GM18519 (cell line): ENCODE data around the gene UEVLD.
"Not testable (repeated sequence)": the region's sequence is repeated elsewhere in the genome, so short reads cannot be mapped to it uniquely, and the experiment has no call there.

Experiments
- ATAC-seq: cut with Tn5 transposase; IDR thresholded peaks from one replicate; pipeline ENCODE4 v1.9.1; 2021; ENCODE audit warnings: mild to moderate bottlenecking, moderate library complexity; ENCODE audit not compliant: unreplicated experiment, low FRiP score

The UEVLD gene

DNA sequence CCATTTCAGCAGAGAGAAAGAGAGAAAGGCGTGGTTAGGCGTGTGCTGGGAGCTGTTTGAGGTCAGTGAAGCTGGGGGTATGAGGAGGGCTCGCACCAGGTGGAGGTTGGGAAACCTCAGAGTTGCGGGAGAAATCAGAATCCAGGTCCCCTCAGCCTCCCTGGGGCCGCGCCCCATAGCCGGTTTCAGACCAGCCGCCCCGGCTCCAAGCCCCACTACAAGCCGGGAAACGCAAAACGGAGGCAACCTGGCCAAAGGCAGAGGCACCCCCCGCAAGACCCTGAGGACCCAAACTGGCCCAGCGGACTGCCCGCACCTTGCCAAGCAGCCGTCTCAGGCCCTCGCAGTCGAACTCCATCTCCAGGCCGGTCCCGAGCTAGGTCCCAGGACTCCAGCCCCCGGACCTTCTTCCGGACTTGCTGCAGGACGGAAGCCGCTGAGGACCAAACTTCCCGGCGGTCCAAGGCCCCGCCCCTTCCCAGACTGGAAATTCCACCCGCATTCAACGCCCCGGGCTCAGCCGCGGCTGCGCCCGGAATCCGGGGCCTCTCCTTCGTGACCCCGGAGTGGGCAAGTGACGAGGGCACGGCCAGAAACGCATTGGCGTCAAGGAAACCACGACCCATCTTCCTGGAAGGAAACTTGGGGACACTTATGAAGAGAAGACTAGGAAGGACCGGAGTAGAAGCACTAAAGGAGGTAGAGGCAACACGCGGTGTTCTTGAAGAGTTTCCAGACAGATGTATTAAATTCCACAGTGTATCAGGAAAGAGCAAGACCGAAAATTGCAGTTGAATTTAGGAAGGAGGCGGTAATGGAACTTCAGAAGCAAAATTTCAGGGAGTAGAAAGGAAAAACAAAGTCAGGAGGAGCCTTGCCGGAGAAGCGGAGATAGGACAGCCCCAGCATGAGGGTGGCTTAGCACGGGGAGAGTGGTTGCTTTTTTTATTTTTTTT, at the start of gene UEVLD:
Gene UEVLD, minus strand, starts transcription at position 438 of the 956 bp plus-strand sequence. Its CDS starts 80 bp downstream, at position 358.
- no peak for ATAC-seq

DNA sequence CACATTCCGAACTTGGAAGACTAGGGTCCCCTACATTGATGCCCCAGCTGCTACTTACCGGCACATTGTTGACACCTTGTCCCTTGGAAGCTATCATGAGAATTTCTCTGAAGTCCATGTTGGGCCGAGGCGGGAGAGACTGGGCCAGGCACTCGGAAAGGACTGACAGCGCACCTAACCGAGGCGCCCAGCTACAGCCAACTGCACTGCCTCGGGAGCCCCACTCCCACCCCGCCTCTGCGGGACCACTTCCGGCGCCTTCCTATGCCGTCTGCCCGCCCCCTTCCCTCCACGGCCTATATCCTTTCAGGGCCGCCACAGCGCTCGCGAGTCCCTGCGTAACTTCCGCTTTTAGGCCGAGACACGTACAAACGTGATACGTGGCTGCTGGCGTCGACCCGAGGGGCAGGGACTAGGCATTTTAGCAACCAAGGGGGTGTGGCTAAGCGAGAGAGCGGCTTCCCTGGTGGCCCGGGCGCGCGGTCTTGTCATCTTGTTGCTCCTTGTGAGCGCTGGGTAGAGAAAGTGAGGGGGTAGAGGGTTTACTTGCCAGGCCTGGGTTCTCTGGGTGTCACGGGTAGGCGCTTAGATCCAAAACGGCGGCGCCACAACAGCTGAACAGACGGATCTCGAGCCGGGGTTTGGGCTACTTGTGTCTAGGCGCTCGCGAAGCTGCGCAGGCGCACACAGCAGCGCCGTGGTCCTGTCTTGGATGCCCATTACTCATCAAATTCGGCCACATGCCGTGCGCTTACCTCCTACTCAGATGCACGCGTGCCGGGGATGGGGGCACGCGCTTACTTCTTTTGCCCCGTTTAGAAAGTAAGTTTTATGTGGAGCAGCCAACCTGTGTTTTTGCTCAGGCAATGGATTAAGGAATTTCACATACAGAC, 45.9 kb upstream of the UEVLD start, which contains the start of gene SPTY2D1:
Gene SPTY2D1, minus strand, starts transcription at position 203 of the 893 bp plus-strand sequence. Its CDS starts 85 bp downstream, at position 118.
- ATAC-seq: peak; percentile 93

DNA sequence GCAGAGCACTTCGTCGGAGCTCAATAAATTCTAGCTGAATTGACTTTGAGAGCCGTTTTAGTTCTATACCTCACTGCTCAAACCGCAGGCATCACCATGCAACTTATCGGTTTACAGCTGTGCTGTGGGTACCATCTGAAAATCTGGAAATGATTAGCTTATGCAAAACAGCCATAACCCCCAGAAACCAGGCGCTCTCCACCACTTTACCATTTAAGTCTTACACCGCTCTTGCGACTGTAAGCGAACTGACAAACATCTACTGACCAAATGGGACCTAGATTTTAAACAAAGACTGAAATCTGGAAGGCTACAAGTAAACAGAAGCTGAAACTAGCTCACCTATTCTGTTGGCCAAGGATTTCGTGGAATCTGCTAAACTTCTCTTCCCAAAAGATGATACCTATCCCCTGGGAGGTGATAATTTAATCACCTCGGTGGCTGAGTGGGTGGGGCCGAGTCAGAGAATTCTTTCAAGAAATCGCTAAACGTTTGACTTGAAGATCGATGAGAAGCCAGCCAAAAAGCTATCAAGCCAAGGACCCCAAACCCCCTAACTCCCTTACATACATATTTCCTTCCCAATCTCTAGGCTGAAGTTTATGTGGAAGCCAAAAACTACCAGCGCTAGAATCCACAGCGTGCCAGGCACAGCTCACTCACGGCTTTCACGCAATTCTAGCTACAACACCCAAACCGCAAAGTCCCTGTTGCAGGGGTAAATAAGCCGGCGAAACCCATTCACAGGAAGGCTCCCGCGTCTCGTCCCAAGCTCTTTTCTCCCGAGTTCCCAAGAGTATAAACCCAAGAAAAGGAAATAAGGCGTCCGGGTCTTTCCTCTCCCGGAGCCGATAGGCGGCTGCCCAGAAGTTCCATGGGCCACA, 45.0 kb upstream of the UEVLD start:
- ATAC-seq: peak; percentile 47

- ATAC-seq: no peak
Measured at GRCh38 chr11:18632841-18633240, 44.3 kb upstream of the UEVLD start.

- no peak for ATAC-seq
Measured at GRCh38 chr11:18624161-18624560, 35.6 kb upstream of the UEVLD start.

DNA sequence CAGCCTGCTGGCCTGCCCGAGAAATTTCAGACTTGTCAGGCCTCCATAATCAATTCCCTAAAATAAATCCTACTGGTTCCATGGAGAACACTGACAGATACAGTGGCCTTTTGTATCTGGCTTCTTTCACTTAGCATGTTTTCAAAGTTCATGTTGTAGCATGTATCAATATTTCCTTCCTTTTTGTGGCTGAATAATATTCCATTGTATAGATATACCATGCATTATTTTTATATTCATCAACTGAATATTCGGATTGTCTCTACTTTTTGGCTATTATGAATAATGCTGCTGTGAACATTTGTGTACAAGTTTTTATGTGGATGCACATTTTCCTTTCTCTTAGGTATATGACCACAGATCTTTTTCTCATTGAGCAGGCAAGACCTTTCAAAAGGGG, 35.2 kb upstream of the UEVLD start:
- ATAC-seq: no peak

GRCh38 chr11:18618342-18619025, 29.9 kb upstream of the UEVLD start:
- ATAC-seq: no peak

GRCh38 chr11:18617688-18618341, 29.3 kb upstream of the UEVLD start:
- ATAC-seq: no peak

DNA sequence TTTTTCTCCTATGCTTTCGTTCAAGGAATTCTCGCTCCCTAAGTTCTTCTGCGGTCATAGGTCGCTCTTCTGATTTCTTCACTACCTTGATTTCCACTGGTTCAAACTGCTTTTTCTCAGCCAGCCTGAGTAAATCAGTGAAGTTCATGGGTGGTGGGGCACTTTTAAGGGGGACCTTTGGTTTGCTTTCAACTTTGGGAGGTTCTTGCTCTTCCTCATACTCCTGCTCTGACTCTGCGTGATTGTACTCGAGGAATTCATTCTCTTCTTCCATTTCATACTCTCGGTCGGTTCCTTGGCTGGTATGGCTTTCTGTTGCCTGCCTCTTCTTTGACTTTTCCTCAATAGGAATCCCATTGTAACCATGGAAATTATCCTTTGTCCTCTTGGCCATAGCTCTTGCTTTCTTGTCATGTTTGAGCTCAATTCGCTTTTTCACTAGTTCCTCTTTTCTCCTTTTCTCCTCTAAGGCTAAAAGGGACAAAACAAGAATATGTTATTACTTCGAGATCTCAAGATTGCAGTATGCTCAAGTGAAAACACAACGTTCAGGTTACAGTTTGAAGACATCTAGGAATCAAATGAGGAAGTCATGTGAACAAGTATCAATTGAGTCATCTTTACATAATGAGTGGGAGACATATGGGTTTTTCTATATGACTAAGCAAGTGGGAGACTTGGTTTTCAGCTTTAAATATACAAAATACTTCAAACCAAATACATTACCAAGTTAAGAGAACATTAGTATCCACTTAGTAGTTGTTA, 27.3 kb upstream of the UEVLD start:
- peak; percentile 99 for ATAC-seq

- ATAC-seq: no peak
Measured at GRCh38 chr11:18614667-18615066, 26.1 kb upstream of the UEVLD start.

DNA sequence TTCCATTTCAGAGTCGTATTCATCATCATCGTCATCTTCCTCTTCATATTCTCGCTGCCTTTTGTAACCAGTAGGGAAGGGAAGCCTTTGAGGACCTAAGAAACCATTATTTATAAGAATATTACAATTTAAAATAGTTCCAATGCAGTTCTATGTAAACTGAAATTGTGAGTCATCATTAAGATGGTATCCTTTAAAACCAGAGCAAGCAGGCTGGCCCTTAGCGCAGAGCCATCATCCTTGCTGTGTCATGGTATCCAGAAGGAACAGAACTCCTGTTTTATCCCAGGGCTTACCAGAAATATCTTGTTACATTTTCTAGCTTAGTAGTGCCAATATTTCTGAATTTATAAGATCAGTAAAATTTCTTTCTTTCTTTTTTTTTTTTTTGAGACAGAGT, 23.9 kb upstream of the UEVLD start:
- no peak for ATAC-seq

DNA sequence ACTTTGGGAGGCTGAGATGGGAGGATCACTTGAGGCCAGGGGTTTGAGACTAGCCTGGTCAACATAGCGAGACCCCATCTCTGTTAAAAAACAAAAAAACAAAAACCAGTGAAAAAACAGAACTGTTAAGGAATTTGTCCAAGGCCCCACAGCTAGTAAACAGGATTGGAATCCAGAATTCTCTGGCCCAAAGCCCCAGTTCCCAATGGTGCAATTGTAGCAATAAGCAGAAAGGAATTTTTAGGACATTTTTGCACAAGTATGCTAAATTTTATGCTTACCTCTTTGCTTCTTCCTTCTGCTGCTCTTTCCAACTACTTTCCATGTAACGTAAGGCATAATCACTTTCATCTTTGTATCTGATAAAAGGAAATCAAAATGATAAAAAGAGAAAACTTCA, 22.7 kb upstream of the UEVLD start:
- no peak for ATAC-seq

DNA sequence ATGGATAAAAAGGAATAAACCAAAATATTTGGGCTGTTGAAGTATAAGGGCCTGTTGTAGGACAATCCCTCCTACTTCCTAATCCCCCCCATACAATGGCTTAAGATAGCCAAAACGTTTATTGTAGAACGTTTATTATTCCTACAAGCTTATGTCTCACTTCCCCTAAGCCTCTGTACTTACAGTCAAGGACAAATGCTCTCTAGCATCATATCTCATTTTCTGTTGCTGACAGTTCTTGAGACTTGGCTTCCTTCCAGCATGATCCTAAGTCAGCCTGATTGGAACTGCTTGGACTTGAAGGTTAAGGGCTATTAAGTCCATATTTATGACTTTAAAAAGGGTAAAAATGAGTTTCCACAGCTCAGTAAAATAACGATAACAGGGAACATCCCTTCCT, 19.8 kb upstream of the UEVLD start:
- no peak for ATAC-seq

- ATAC-seq: no peak
Measured at GRCh38 chr11:18600915-18601569, 12.5 kb upstream of the UEVLD start.

DNA sequence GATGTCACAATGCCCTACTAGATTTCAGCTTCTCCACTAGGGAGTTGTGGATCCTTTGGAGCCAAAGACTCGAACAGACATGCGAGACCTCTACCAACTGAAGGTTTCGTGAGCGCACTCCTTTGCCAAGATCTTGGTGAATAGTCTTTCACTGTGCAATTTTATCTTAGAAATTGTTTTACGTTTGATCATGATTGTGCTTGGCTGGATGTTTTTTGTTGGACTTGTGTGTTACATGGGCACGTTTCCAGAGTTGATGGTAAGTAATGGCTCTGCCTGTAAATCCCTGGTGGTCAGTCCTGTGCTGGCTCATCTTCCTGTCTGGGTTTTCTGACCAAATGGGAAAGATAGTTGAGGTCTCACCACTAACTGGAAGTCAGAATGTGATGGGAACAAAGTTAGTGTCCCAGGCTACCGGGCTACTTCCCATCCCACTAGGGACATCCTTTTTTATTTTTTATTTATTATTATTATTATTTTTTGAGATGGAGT, 11.3 kb upstream of the UEVLD start, which contains the start of gene MISFA:
Gene MISFA, plus strand, starts transcription at position 51 of the 492 bp plus-strand sequence. Its CDS starts 140 bp downstream, at position 191.
- ATAC-seq: no peak

- ATAC-seq: no peak
Measured at GRCh38 chr11:18594999-18595749, 6.6 kb upstream of the UEVLD start.

GRCh38 chr11:18594088-18594487, 5.6 kb upstream of the UEVLD start:
- ATAC-seq: not testable (repeated sequence)
